GM12891 (cell line): ENCODE measurements around the gene PPP1R15B.

Source experiments
- DNase-seq: peaks from one replicate; pipeline ENCODE4 v3.0.0; 2011; ENCODE audit warnings: low spot score; ENCODE audit not compliant: insufficient read length
- FAIRE-seq: peaks from 2 replicates; lab custom pipeline; 2011; peaks lifted over from hg19 to GRCh38; lab: Jason Lieb, UNC
- PAX5 ChIP-seq: IDR thresholded peaks from 2 replicates; pipeline ENCODE4 v1.6.1; 2011; ENCODE audit warnings: low read length, moderate library complexity, mild to moderate bottlenecking; ENCODE audit not compliant: insufficient read depth, severe bottlenecking
- POLR2A ChIP-seq: IDR thresholded peaks from 2 replicates; pipeline ENCODE4 v1.6.1; 2011; ENCODE audit warnings: low read depth, low read length, control low read depth
- POLR2AphosphoS5 ChIP-seq: IDR thresholded peaks from 2 replicates; pipeline ENCODE4 v1.6.1; 2011; ENCODE audit warnings: low read depth, low read length, control low read depth
- POU2F2 ChIP-seq: IDR thresholded peaks from 2 replicates; pipeline ENCODE4 v1.6.1; 2011; ENCODE audit warnings: low read depth, mild to moderate bottlenecking, control low read depth, low read length, moderate library complexity
- SPI1 ChIP-seq: IDR thresholded peaks from 2 replicates; pipeline ENCODE4 v1.6.1; 2011; ENCODE audit warnings: low read depth, low read length, control low read depth
- TAF1 ChIP-seq: IDR thresholded peaks from 2 replicates; pipeline ENCODE4 v1.6.1; 2011; ENCODE audit warnings: low read depth, low read length, control low read depth

The PPP1R15B gene

DNA sequence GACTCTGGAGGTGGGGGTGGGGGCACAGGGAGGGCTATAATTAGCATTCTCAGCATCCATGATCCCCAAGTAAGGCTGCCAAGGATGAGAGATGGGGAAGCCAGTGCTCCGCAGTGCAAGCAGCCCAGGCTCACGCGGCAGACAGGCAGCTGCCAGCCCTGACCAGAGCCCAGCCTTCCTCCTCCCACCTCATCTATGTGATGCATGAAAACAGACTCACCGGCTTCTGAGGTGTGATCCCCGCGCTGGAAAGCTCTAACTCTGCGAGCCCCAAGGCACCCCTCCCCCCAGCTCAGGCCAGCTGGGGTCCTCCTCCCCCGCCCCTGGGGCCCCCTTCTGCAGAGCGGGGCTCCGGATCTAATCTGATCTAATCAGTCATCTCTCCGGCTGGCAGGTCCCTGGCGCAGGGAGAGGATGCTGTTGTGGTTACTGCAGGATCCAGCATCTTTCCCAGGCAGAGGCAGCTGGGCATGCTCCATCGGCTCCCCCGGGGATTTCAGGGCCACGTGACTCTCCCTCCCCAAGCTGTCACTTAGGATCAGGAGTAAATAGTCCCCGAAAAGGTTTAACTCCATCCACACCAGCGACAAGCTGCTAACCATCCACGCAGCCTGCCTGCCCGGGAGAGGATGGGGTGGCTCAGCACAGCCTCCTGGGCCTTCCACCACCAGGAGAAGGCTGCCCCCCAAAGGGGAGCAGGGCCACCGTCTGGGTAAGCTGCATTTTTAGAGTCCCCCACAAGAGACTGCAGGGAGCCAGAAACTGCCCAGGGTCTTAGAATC is 52.0 kb downstream of the PPP1R15B start, which contains the start of gene PLEKHA6:
PLEKHA6 (minus strand) TSS at position 456 of the 782 bp plus-strand sequence. CDS start 86,202 bp downstream, outside the sequence.
- DNase-seq (no peak), FAIRE-seq (no peak)
- TF ChIP-seq SPI1 (no peak), POLR2A (no peak), POU2F2 (no peak), PAX5 (no peak), TAF1 (no peak), POLR2AphosphoS5 (no peak)

DNA sequence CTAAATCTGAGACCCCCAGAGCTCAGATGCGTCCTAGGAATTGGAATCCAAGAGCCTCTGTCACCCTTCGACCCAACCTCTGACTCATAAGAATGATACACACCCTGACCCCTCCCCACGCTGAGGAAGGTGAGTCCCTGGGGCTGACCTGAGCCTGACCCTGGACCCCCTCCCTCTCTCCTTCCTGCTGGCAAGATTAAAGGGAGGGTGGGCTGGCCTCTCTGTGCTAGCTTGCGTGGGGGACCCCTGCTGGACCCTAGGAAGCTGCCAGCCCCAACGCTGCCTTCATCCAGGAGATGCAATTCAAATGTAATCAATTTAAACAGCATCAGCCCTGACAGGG is 52.5 kb downstream of the PPP1R15B start:
- no peak for FAIRE-seq
- no peak for TF ChIP-seq TAF1
- TF ChIP-seq SPI1 = no peak
- no peak for TF ChIP-seq POU2F2
- no peak for DNase-seq

DNA sequence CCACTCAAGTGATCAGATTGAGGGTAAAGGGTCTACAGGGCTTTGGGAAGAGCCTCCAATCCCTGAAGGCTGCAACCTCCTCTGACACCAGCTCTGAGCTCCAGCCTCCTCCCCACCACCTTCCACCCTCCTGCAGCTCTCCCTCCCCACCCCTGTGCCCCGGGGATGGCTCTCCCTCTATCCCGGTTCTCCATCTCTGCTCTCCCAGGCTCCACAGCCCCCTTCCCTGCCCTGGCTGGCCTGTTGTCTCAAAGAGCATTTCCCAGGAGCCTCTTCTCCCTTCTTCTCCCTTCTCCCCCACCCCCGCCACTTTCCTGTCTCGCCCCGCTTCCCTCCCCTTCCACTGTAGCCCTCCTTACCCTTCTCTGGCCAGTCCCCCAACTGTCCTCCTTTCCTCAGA is 53.0 kb downstream of the PPP1R15B start:
- TF ChIP-seq TAF1 (no peak), SPI1 (no peak), POLR2AphosphoS5 (no peak), POU2F2 (no peak), POLR2A (no peak), PAX5 (no peak)
- FAIRE-seq (no peak), DNase-seq (no peak)

DNA sequence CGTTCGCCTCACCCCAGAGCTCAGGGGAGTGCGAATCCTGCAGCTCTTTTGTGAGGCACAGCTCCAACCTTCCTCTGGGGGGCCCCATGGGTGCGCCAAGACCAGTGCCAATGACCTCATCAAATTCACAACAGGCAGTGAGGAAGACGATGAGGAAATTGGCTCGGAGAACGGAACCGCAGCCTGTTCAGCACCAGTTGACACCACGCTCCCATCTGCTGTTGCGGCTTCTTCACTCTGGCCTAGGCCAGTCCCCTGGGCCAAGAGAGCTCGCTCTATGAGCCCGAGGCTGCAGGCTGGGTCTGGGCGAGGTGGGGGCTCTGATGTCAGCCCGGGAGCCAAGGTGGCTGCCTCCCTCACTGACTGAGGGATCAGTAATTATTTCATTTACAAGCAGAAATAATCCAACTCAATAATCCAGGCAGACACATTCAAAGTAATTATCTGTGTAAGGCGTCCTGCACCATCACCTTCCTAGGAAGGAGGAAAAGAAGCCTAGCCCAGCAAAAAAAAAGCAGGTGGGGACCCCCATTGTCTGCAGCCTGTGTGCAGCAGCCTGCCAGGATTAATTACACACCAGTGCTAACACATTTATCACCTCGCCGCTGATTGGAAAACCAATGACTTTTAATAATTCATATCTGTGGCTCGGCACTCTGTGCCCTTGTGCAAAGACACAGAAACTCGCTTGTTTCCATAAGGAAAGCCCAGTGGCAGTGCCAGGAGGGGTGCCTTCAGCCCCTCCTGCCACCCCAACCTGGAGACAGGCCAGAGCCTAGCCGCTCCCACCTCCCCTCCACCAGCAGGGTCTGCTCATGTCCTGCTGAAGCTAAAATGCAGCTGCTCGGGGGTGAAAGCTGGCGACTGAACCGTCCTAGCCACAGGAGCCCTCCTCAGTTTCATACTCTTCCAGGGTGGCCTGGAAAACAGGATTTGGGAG is 53.8 kb downstream of the PPP1R15B start:
- TF ChIP-seq SPI1 = no peak
- TF ChIP-seq POU2F2 = no peak
- TF ChIP-seq POLR2AphosphoS5 = no peak
- no peak for TF ChIP-seq TAF1
- no peak for TF ChIP-seq PAX5
- TF ChIP-seq POLR2A = no peak
- FAIRE-seq (no peak), DNase-seq (no peak)

DNA sequence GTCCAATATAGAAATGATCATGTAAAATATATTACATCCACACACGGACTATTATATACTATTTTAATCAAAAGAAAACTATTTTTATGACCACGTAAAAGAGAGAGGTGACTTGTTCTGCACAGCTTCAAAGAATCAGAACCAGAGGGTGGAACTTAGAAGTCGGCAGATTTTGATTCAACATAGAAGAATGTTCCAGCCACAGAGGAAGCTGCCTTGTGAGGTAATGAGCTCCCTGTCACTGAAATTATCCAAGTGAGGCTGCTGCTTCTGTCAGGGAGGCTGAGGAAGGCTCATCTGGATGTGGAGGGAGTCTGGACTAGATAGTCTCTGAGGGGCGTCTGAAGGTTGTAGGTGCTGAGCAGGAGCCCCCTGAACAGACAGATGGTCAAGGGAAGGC is 54.6 kb downstream of the PPP1R15B start:
- no peak for DNase-seq
- no peak for FAIRE-seq
- TF ChIP-seq POLR2AphosphoS5 (no peak), TAF1 (no peak), SPI1 (no peak), POLR2A (no peak), PAX5 (no peak), POU2F2 (no peak)

DNA sequence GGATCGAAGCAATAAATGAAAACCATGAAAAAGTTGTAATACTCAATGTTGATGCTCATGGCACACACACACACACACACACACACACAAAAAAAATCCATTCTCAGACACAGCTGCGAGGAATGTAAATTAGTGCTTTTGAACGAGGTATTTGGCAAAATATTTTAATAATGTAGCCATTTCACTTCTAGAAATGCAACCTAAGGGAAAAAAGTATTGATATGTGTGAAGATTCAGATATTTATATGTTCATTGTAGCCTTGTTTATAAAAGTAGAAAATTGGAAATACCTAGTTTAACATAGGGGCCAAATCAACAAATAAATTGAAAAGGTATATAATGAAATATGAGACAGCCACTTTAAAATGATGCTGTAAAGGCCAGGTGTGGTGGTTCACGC is 55.7 kb downstream of the PPP1R15B start:
- no peak for TF ChIP-seq POLR2A
- TF ChIP-seq PAX5 = no peak
- no peak for TF ChIP-seq POU2F2
- no peak for TF ChIP-seq TAF1
- no peak for TF ChIP-seq SPI1
- TF ChIP-seq POLR2AphosphoS5 = no peak
- no peak for FAIRE-seq
- DNase-seq = no peak

DNA sequence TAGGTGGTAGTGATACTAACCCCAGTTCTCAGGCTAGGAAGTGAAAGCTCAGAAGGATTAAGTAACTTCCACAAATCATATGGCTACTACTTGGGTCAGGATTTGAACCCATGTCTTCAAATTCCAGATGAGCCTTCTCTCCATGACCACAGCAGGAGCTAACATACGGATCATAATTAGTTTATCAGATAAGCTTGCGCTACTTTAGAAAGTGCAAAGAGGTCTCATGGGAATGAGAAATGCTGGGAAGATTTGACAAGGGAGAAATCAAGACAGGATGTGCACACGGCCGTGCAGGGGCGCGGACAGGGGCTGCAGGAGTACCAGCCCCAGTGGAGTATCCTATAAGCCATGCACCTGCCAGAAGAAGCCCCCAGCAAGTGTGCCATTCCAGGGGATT is 57.0 kb downstream of the PPP1R15B start:
- DNase-seq = no peak
- no peak for FAIRE-seq
- no peak for TF ChIP-seq SPI1
- no peak for TF ChIP-seq POLR2A
- no peak for TF ChIP-seq TAF1
- no peak for TF ChIP-seq PAX5
- no peak for TF ChIP-seq POU2F2
- no peak for TF ChIP-seq POLR2AphosphoS5
